Measurements from ENCODE around the gene MOV10.

MOV10 gene

GRCh38 chr1:112737573-112737972, 63.1 kb downstream of the MOV10 start:
- H3K9me3 ChIP-seq (replicated peaks in 1 of 2; ENCODE audit: control insufficient read depth in 2 of 2, insufficient read depth in 1 of 2, low read depth in 1 of 2, low read length in 2 of 2), result peaks cover 0 to 3% of the 10 kb centered on the region in 2 donors
- H3K4ac ChIP-seq (ENCODE audit: low read length), result no peak overlapping the region
- H4K8ac ChIP-seq (ENCODE audit: low read depth, low read length), result no peak overlapping the region
- H2BK12ac ChIP-seq (ENCODE audit: low read length), result no peak overlapping the region
- no peak for DNase-seq (ENCODE audit: low spot score)
- no peak overlapping the region for H2AK5ac ChIP-seq (ENCODE audit: low read depth, low read length)
- H3K4me1 ChIP-seq (ENCODE audit: control insufficient read depth in 2 of 2, insufficient read depth in 1 of 2, low read depth in 1 of 2, low read length in 2 of 2), result no peaks in the 10 kb centered on the region
- H3K18ac ChIP-seq (ENCODE audit: low read length), result no peak overlapping the region
- WGBS, 2 donors (ENCODE audit: extremely low coverage in 2 of 2, insufficient read length in 2 of 2, insufficient replicate concordance in 1 of 2), result no CpG with 5 or more reads among the region's 3 CpGs
- H3K36me3 ChIP-seq (replicated peaks in 1 of 2; ENCODE audit: control insufficient read depth in 2 of 2, insufficient read depth in 2 of 2, low read length in 2 of 2), result no peaks in the 10 kb centered on the region
- no peak overlapping the region for H3K27ac ChIP-seq (replicated peaks; ENCODE audit: low read length)
- H4K91ac ChIP-seq (ENCODE audit: low read depth, low read length, poor library complexity), result no peak overlapping the region
- H3K14ac ChIP-seq (ENCODE audit: low read length), result no peak overlapping the region
- no peak overlapping the region for H2BK5ac ChIP-seq (ENCODE audit: low read length)
- H3K23ac ChIP-seq (ENCODE audit: low read depth, low read length, poor library complexity), result no peak overlapping the region
- H2BK15ac ChIP-seq (ENCODE audit: low read length), result no peak overlapping the region
- peaks cover 0 to 19% (median 2%) of the 10 kb centered on the region in 3 experiments for H3K27me3 ChIP-seq (ENCODE audit: control insufficient read depth in 3 of 3, insufficient read depth in 3 of 3, low read depth in 1 of 3, low read length in 3 of 3)
- no peak overlapping the region for H2AFZ ChIP-seq (ENCODE audit: low read length)
- no peak overlapping the region for H3K4me2 ChIP-seq (ENCODE audit: insufficient read depth, low read length, poor library complexity, severe bottlenecking)
- H3K79me1 ChIP-seq (ENCODE audit: low read depth, low read length), result no peaks in the 10 kb centered on the region
- no peak overlapping the region for H2BK120ac ChIP-seq (ENCODE audit: low read depth, low read length)
- no peak overlapping the region for H3K9ac ChIP-seq (ENCODE audit: low read depth, low read length, poor library complexity)
- H3K4me3 ChIP-seq (ENCODE audit: low read length in 2 of 2), result no peak overlapping the region

- Histone ChIP-seq H4K91ac (ENCODE audit: low read depth, low read length, poor library complexity) (no peak overlapping the region), H3K14ac (ENCODE audit: low read length) (peak overlapping the region; percentile 17), H3K18ac (ENCODE audit: low read length) (peak overlapping the region; percentile 94), H3K4me2 (ENCODE audit: insufficient read depth, low read length, poor library complexity, severe bottlenecking) (peak overlapping the region; percentile 66), H2AK5ac (ENCODE audit: low read depth, low read length) (peak overlapping the region; percentile 93), H2BK120ac (ENCODE audit: low read depth, low read length) (no peak overlapping the region), H2AFZ (ENCODE audit: low read length) (peak overlapping the region; percentile 76), H3K27ac (replicated peaks; ENCODE audit: low read length) (no peak overlapping the region), H2BK12ac (ENCODE audit: low read length) (no peak overlapping the region), H3K9ac (ENCODE audit: low read depth, low read length, poor library complexity) (no peak overlapping the region), H3K9me3 (replicated peaks in 1 of 2; ENCODE audit: control insufficient read depth in 2 of 2, insufficient read depth in 1 of 2, low read depth in 1 of 2, low read length in 2 of 2) (peaks cover 4 to 12% of the 10 kb centered on the region in 2 donors), H3K4ac (ENCODE audit: low read length) (no peak overlapping the region), H3K36me3 (replicated peaks in 1 of 2; ENCODE audit: control insufficient read depth in 2 of 2, insufficient read depth in 2 of 2, low read length in 2 of 2) (no peaks in the 10 kb centered on the region), H3K23ac (ENCODE audit: low read depth, low read length, poor library complexity) (peak overlapping the region; percentile 65), H2BK15ac (ENCODE audit: low read length) (peak overlapping the region; percentile 98), H2BK5ac (ENCODE audit: low read length) (no peak overlapping the region), H3K4me3 (ENCODE audit: low read length in 2 of 2) (peak overlapping the region in 1 of 2 donors; percentile 73), H3K79me1 (ENCODE audit: low read depth, low read length) (peaks cover 2% of the 10 kb centered on the region), H4K8ac (ENCODE audit: low read depth, low read length) (peak overlapping the region; percentile 82), H3K4me1 (ENCODE audit: control insufficient read depth in 2 of 2, insufficient read depth in 1 of 2, low read depth in 1 of 2, low read length in 2 of 2) (peaks cover 0 to 3% of the 10 kb centered on the region in 2 donors), H3K27me3 (ENCODE audit: control insufficient read depth in 3 of 3, insufficient read depth in 3 of 3, low read depth in 1 of 3, low read length in 3 of 3) (peaks cover 10 to 47% (median 22%) of the 10 kb centered on the region in 3 experiments)
- no peak for DNase-seq (ENCODE audit: low spot score)
- WGBS, 2 donors (ENCODE audit: extremely low coverage in 2 of 2, insufficient read length in 2 of 2, insufficient replicate concordance in 1 of 2), result no CpG with 5 or more reads among the region's 54 CpGs
Measured at GRCh38 chr1:112743174-112744008, 68.9 kb downstream of the MOV10 start.

- no peak overlapping the region for H3K9ac ChIP-seq (ENCODE audit: low read depth, low read length, poor library complexity)
- WGBS, 2 donors (ENCODE audit: extremely low coverage in 2 of 2, insufficient read length in 2 of 2, insufficient replicate concordance in 1 of 2), result no CpG with 5 or more reads among the region's 58 CpGs
- peak overlapping the region; percentile 76 for H2AFZ ChIP-seq (ENCODE audit: low read length)
- H2BK15ac ChIP-seq (ENCODE audit: low read length), result peak overlapping the region; percentile 98
- peak overlapping the region; percentile 94 for H3K18ac ChIP-seq (ENCODE audit: low read length)
- H4K8ac ChIP-seq (ENCODE audit: low read depth, low read length), result peak overlapping the region; percentile 82
- H3K4me1 ChIP-seq (ENCODE audit: control insufficient read depth in 2 of 2, insufficient read depth in 1 of 2, low read depth in 1 of 2, low read length in 2 of 2), result peaks cover 0 to 3% of the 10 kb centered on the region in 2 donors
- H3K9me3 ChIP-seq (replicated peaks in 1 of 2; ENCODE audit: control insufficient read depth in 2 of 2, insufficient read depth in 1 of 2, low read depth in 1 of 2, low read length in 2 of 2), result peaks cover 4 to 12% of the 10 kb centered on the region in 2 donors
- H2BK12ac ChIP-seq (ENCODE audit: low read length), result peak overlapping the region; percentile 73
- H3K79me1 ChIP-seq (ENCODE audit: low read depth, low read length), result peaks cover 2% of the 10 kb centered on the region
- H3K23ac ChIP-seq (ENCODE audit: low read depth, low read length, poor library complexity), result peak overlapping the region; percentile 65
- peaks cover 10 to 47% (median 22%) of the 10 kb centered on the region in 3 experiments for H3K27me3 ChIP-seq (ENCODE audit: control insufficient read depth in 3 of 3, insufficient read depth in 3 of 3, low read depth in 1 of 3, low read length in 3 of 3)
- peak overlapping the region in 1 of 2 donors; percentile 73 for H3K4me3 ChIP-seq (ENCODE audit: low read length in 2 of 2)
- no peaks in the 10 kb centered on the region for H3K36me3 ChIP-seq (replicated peaks in 1 of 2; ENCODE audit: control insufficient read depth in 2 of 2, insufficient read depth in 2 of 2, low read length in 2 of 2)
- no peak overlapping the region for H3K4ac ChIP-seq (ENCODE audit: low read length)
- H2BK5ac ChIP-seq (ENCODE audit: low read length), result no peak overlapping the region
- DNase-seq (ENCODE audit: low spot score), result peak; percentile 29
- H3K27ac ChIP-seq (replicated peaks; ENCODE audit: low read length), result no peak overlapping the region
- peak overlapping the region; percentile 17 for H3K14ac ChIP-seq (ENCODE audit: low read length)
- H2AK5ac ChIP-seq (ENCODE audit: low read depth, low read length), result peak overlapping the region; percentile 93
- no peak overlapping the region for H2BK120ac ChIP-seq (ENCODE audit: low read depth, low read length)
- H4K91ac ChIP-seq (ENCODE audit: low read depth, low read length, poor library complexity), result no peak overlapping the region
- H3K4me2 ChIP-seq (ENCODE audit: insufficient read depth, low read length, poor library complexity, severe bottlenecking), result peak overlapping the region; percentile 66
Measured at GRCh38 chr1:112744009-112744578, 69.6 kb downstream of the MOV10 start.

DNA sequence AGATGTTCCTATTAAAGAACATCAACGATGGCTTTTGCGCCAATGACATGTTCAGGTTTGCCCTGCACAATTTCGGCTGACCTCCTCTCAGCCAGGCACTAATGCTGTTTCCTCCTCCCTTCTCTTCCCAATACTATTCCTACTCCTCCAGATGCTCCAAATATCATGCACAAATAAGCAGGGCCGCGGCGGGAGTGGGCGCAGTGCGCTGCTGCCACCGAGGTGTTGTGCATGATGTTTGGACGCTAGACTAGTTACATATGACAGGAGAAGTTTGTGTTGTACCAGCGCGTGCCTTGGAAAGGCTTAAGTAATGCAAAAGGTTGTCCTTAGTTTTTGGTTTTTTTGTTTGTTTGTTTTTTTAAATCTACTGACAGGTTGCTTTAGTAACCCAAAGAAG, 73.9 kb downstream of the MOV10 start:
- Histone ChIP-seq H2AFZ (ENCODE audit: low read length) (no peak overlapping the region), H4K91ac (ENCODE audit: low read depth, low read length, poor library complexity) (no peak overlapping the region), H2BK5ac (ENCODE audit: low read length) (no peak overlapping the region), H3K27ac (replicated peaks; ENCODE audit: low read length) (no peak overlapping the region), H3K9ac (ENCODE audit: low read depth, low read length, poor library complexity) (peak overlapping the region; percentile 60), H3K36me3 (replicated peaks in 1 of 2; ENCODE audit: control insufficient read depth in 2 of 2, insufficient read depth in 2 of 2, low read length in 2 of 2) (no peaks in the 10 kb centered on the region), H3K4me1 (ENCODE audit: control insufficient read depth in 2 of 2, insufficient read depth in 1 of 2, low read depth in 1 of 2, low read length in 2 of 2) (peaks cover 0 to 3% of the 10 kb centered on the region in 2 donors), H3K4me3 (ENCODE audit: low read length in 2 of 2) (no peak overlapping the region), H3K9me3 (replicated peaks in 1 of 2; ENCODE audit: control insufficient read depth in 2 of 2, insufficient read depth in 1 of 2, low read depth in 1 of 2, low read length in 2 of 2) (peaks cover 3 to 7% of the 10 kb centered on the region in 2 donors), H3K27me3 (ENCODE audit: control insufficient read depth in 3 of 3, insufficient read depth in 3 of 3, low read depth in 1 of 3, low read length in 3 of 3) (peaks cover 10 to 29% (median 17%) of the 10 kb centered on the region in 3 experiments), H3K18ac (ENCODE audit: low read length) (no peak overlapping the region), H2BK120ac (ENCODE audit: low read depth, low read length) (no peak overlapping the region), H3K4ac (ENCODE audit: low read length) (no peak overlapping the region), H3K14ac (ENCODE audit: low read length) (no peak overlapping the region), H2BK15ac (ENCODE audit: low read length) (no peak overlapping the region), H3K79me1 (ENCODE audit: low read depth, low read length) (peaks cover 2% of the 10 kb centered on the region), H3K23ac (ENCODE audit: low read depth, low read length, poor library complexity) (no peak overlapping the region), H4K8ac (ENCODE audit: low read depth, low read length) (no peak overlapping the region), H2AK5ac (ENCODE audit: low read depth, low read length) (peak overlapping the region; percentile 61), H2BK12ac (ENCODE audit: low read length) (no peak overlapping the region), H3K4me2 (ENCODE audit: insufficient read depth, low read length, poor library complexity, severe bottlenecking) (no peak overlapping the region)
- no CpG with 5 or more reads among the region's 12 CpGs for WGBS, 2 donors (ENCODE audit: extremely low coverage in 2 of 2, insufficient read length in 2 of 2, insufficient replicate concordance in 1 of 2)
- DNase-seq (ENCODE audit: low spot score), result no peak
